HG03378 (cell line): ENCODE data around the gene PKP4.

Source experiments
- ATAC-seq: cut with Tn5 transposase; IDR thresholded peaks from one replicate; pipeline ENCODE4 v1.9.1; 2021; ENCODE audit warnings: mild to moderate bottlenecking, moderate library complexity; ENCODE audit not compliant: unreplicated experiment

The PKP4 gene

DNA sequence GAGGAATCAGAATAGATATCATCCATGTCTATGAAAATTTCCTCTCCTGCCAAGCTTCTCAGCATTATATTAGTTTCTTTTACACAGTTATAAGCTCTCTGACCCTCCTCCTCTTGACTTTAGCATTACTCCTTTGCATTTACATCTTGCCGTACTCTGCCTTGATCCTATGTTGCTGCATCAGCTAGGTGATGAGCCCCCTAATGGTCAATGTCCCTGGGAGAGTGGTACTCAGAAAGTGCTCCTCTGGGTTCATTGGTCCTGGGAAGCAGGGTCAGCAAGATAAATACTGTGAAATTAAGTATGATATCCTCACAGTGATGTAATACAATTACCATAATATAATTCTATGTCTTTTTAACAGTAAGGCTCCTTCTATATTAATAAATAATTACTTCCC is 74.1 kb downstream of the PKP4 start:
- ATAC-seq: no peak

DNA sequence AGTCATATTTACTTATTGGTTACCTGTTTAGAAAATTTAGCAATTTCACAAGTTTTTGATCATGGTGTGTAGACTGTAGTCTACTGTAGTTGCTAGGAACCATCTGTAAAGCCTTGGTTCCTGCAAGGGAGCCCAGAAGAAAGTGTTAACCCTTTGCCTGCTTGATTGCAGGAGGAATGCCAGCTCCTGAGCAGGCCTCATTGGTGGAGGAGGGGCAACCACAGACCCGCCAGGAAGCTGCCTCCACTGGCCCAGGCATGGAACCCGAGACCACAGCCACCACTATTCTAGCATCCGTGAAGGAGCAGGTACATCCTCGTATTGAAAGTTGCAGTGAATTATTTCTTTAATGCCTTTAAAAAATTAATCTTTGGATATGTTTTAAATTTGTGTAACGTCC is 76.3 kb downstream of the PKP4 start:
- ATAC-seq: no peak

DNA sequence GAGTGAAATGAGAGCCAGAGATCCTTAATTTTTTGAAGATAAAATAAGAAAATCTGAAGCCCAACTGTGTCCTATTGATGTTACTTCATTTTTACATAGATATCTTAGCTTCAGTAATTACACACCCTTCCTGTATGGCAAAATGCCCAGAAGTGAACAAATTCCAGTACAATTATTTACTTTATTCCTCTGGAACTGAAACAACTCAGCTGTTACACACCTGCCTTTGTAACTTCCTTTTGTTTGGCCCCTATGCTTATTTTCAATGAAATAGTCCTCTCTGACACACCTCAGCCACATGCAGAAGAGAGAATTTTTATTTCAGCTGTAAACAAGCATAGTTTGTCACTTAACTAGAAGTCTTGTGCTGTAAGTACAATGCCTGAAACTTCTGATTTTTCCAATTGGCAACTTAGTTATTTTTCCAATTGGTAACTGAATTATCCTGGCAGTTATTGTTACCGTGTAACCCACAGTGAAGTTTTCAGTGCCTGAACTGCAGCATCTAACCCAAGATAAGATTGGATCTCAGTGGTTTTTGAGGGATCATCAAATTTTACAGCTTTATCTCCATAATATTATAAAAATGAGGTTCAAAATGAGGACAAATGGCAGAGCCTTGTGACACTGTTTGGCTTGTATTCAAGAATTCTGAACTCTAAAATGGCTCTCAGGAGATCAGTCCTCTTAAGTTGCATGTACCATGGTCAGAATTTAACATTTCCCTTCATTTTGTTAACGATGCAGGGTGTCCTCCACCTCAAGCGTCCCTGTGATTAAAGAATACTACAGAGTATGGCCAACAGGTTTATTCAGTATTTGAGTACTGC is 82.6 kb downstream of the PKP4 start:
- no peak for ATAC-seq

DNA sequence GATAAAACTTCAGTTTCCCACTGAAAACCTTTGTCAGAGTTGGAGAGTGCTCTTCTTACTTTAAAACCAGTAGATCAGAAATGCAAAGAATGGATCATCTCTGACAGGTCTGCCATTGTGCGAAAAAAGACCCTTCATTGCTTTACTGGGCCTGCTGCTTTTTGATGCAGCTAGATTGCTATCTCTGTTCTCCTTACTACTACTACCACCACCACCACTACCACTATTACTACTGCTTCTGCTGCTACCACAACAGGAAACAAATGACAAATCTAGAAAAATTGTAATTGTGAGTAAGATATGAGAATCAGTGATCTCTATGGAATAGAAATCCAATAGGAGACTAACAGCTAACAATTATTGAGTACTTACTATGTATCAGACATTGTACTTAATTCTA is 85.8 kb downstream of the PKP4 start:
- no peak for ATAC-seq

DNA sequence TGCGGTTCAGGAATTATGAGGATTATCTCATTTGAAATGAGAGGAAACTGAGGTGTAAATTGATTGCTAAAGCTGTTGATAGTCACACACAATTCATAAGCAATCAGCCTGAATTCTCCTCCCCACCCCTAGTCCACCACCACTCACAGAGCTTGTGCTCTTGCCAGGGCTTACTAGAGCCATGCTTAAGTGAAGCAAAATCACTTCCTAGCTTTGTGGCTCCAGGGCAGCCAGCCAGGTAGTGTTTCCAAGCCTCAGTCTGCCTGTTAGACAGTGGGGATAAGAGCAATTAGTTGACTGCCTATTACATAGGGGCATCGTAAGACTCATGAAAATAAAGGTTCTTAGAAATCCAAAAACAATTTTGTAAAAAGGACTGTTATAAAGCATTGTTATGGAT is 87.2 kb downstream of the PKP4 start:
- no peak for ATAC-seq

DNA sequence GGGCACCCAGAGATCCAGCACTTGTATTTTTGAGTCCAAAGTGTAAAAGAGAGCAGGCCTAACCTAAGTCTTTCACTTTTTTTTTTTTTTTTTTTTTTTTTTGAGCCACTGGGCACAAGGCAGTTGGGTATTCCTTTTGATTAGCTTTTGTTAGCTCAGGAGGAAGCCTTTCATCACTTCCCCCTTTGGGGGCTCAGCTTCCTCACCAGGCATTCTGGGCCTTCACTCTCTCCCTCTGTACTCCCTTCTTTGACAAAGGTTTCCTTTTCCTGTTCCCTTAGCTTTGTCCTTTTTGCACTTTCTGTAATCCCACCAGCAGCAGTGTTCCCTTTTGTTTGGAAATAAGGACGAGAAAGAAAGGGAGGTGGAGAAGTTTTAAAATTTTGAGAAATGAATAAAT is 88.2 kb downstream of the PKP4 start:
- no peak for ATAC-seq

DNA sequence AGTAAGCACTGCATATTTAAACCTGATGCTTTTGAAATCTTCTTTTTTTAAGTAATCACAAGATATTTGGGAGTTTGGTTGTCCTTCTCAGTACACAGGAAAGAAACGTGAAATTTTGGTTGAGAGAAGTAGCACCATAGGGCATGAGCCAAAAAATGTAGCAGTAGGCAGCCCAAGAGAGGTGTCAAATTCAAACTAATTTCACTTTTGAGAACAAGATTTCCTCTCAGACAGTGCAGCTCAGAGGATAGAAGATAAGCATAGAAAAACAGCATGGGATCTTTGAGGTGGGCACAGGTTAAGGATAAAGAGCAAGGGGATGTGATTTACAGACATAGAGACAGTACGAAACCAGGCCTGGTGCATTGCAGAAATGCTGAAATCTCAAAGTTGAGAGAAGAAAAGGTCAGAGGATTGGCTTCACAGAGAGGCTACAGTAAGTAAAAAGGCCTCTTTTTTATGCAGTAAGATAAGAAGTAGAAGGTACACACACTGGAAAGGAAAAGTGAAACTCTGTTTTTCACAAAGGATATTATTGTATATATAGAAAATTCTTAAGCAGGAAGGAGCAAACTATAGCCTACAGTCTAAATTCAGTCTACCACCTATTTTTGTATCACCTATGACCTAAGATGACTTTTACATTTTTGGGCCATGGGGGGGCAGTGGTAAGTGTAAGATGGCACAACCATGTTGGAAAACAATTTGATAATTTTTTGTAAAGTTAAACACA is 89.8 kb downstream of the PKP4 start:
- ATAC-seq: peak; percentile 80

DNA sequence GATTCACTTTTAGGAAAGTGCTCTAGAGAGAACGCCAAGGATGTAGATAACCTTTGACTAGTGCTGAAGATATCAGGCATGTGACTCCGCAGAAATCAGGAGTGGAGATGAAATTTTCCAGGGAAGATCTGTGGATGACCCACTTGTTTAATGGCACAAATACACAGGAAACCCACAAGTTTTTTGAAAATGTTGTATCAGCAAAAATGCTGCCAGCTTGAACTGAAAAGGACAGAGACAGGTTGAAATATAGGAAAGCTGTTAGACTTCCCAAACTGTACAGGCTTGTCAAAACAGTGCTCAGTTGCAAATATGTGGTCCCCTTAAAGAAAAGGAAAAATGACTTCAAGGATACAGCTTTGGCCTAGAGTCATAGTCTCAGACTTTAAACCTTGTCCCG is 96.5 kb downstream of the PKP4 start:
- no peak for ATAC-seq

DNA sequence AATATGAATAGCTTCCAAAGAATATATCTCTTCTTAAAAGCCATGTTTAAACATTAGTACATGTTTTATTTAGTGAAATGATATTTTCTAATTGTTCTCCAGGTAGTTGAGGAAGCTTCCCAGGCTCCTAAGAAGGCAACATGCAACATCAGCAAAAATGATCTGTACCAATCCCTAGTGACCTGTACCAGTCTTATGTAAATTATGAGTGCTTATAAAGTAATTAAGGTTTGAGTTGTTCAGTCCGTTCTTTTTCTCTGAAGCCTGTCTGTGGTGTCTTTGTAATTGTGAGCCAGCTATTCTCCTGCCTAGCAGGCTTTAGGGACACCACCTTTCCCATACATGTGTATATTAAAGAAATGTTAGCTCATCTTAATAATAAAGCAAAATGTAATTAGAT is 98.2 kb downstream of the PKP4 start:
- ATAC-seq: no peak

DNA sequence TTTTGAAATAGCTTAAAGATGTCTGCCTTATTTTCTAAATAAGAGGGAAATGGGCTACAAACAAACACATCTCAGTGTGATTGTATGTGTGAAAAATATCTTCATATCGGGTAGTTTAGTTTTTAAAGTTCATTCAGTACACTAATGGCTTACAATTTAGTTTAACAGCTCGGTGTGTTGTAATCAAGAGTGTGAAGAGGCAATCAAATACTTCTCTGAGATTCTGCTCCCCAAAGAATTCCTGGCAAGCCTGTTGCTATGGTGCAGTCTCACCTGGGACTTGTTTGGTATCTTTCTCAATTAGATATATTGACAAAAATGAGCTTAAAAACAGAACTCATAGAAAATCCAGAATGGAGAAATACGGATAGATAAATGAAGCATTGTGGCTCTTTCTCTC is 99.4 kb downstream of the PKP4 start:
- ATAC-seq: no peak

DNA sequence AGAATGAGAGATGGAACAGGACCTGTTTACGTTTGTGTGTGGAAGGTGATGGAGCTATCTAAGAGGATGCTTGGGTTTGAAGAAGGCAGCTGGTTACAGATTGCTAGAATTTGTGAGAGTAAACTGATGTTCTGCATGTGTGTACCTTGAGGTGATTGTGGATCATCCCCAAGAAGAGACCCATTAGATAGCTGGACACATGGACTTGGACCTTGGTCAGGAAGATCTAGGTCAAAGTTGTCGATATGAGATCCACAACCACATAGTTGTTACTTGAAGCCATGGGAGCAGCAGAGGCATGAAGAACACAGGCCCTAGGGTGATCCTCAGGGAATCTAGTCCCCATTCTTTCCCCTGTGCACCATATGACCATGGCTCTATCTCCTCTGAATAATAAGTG is 101.0 kb downstream of the PKP4 start:
- no peak for ATAC-seq

DNA sequence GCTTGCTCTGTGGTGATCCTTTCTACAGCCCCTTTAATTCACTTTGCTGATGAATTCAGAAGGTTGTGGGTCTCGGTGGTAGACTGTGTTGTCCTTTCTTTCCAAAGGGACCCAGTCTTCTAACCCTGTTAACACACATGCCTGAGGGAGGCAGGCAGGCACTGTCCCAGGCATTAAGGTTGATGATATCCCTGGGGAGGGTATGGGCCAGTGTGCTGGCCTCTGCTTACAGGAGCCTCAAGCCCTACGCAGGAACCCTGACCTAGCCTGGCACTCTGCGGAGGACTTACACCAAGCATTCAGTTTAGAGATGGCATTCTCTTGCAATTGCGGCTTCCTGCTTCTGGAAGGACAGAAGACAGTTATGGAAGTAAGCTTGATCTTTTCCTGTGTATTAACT is 102.5 kb downstream of the PKP4 start:
- ATAC-seq: no peak

DNA sequence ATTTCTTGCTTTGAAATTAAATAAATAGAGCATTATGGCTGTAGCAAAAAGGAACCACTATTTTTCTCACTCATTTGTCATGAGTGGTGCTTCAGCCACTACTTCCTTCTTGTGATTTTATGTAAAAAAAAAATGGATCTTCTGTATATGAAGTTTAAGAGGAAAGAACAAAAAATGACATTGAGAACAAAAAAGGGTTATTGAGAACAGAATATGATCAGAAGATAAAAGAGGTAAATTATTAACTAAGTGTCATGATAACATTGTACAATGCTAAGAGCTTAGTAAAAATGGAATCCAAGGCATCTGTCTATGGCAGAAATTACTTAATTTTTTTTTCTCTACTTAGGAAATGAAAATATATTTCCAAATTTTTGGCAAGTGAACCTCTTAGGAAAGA is 103.5 kb downstream of the PKP4 start:
- ATAC-seq: no peak

DNA sequence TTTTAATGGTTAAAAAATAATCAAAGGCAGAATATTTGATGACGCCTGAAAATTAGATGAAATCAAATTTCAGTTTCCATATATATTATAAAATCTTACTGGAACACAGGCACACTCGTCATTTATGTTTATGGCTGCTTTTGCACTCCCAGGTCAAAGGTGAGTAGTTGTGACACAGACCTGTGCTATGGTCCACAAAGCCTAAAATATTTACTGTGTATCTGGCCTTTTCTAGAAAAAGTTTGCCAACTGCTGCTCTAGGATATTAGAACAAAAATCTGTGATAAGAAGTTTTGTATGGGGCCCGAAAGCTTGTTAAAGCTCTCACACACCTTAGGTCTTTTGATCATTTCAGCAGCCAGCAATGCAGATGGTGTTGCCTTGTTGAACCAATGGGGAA is 104.3 kb downstream of the PKP4 start:
- no peak for ATAC-seq

DNA sequence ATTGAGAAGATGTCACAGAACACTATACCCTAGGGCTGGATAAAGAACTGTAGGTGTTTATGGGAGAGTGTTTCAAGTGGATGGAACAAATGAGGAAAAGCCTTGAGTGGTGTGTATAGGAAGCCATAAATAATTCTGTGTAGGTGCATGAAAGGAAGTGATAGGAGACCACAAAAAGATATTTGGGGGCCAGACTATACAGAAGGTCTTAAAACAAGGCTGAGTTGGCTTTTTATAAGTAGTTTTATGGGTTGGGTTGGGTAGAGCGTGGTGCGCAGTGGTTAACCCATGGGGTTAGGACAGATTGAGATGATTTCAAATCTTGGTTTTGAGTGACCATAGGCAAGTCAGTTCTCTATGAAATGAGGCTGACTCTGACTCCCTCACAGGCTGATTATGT is 110.5 kb downstream of the PKP4 start:
- ATAC-seq: no peak

DNA sequence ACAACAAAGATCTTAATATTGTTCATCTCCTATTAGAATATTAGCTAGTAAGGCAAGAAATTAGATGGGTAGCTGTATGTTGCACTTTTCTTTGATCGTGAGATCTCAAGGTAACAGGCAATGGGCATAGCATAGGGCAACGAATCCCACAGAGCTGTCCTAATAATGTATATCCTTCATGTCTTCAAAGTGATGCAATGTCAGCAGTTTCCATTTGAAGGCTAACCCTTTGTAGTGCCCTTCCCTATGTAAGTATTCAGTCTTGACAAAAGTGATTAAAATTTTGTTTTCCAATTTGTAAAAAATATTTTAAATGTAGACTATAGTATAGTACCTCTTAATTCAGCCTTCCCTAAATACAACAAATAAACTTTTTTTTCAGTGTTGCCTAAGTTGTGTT is 112.5 kb downstream of the PKP4 start:
- ATAC-seq: no peak

DNA sequence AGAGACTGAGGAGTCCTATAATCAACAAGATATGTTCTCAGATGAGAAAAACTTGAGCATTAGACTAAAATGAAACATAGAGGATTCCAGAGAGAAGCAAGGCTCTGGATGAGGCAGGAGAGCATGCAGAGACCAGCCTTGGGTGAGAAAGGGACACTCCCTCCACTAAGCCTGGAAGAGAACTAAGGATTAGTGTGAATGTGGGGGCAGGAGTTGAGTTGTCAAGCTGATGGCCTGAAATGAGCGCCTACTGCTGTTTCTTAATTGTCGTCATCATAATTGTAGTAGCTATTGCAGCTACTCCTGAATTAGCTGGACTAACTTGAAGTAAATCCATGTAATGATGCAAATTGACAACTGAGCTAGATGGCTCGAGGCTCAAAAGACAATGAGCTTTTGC is 114.1 kb downstream of the PKP4 start:
- no peak for ATAC-seq

DNA sequence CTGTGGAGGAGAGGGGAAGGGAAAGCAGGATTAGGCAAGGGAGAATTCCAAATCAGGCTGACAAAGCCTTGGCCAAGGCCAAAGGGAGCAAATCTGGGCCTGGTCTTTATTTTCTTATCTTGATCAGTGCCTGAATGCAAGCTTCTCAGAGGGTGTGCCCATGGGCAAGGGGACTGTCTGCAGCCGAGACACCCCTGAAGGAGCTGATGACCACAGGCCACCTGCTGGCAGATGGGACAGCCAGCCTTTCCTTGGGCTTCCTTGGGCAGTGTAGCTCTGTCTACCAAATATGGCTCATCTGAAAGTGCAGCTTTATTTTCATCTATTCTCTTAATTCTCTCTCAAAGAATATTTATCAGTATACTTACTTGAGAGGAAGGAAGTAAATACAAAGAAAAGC is 117.0 kb downstream of the PKP4 start:
- ATAC-seq: no peak

DNA sequence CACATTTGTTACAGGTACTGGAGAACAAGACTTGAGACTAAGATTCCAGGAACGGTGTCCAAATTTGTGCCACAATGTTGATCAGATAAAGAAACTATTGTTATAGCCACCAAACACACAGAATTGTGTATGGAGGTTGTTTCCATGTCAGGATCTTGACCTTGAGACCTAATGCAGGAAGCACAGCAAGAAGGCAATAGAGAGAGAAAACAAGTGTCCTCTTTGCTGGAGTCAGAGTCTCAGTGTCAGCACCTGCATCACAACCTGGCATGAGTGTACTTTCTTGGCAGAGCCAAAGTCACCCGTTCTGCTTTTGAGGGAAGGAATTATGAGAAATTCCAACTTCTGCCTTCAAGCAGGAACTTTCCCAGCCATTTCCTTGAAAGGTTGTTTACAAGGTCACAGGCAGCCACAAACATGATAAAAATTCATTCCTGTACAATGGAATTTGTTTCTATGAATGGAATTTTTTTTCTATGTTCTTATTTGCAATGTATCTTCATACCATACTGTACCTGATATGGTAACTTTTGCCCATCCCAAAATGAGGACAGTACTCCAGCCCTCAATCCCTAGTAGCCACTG is 118.4 kb downstream of the PKP4 start:
- no peak for ATAC-seq

DNA sequence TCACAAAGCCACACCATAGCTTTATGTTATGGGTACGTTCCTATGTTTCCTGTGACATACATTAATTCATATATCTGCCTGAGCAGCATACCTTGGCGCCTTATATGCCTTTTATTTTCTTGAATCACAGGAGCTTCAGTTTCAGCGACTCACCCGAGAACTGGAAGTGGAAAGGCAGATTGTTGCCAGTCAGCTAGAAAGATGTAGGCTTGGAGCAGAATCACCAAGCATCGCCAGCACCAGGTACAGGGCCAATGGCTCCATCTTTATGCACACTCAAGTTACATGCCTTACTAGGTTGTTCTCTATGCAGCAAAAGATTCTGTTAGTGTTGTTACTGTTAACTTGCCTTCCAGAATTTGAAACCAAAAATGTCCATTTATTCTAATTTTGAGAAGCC is 120.4 kb downstream of the PKP4 start:
- ATAC-seq: no peak

DNA sequence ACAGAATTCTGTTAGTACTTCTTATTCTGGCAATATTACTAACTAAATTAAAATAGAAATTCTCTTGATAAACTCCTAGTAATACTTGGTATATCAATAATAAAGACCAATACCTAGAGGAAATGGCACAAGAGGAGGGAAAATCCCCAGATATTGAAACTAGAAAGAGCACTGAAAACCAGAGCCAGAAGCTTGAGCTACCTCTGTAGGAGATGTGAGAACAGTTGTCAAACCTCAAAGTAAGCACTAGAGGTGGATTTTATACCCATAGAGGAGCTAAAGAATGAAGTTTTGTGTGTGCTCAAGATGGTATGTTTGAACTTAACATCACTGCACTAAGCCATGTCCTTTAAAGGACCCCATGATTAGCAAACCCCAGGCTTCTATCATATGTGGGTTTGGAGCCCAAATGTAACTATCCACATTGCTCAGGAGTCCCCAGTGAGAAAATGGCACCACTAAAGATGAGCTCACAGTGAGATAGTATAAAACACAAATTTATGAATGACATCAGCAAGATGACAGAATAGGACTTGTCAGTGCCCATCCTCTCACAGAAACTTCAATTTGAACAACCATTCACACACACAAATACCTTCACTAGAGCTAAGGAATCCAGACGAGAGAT is 122.1 kb downstream of the PKP4 start:
- ATAC-seq: peak; percentile 90

DNA sequence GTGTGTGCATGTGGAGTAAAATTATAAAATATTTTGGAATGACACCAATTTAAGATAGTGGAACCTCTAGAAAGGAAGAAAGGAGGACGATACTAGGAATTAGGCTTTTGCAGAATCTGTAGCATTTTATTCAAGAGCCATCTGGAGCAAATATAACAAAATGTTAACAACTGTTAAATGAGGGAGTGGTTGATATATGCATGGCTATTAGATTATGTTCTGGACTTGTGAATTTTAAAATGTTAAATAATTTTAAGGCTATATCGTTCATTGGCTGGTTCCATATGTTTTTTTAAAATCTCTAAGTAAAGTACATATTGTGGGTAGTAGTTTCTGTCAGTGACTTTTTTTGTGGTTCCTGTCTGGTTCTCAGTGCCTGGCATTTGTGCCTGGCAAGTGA is 123.2 kb downstream of the PKP4 start:
- no peak for ATAC-seq
